Activated naive CD4-positive, alpha-beta T cell treated with anti-CD3 and anti-CD28 coated beads, Interleukin-2, amount 50 U/mL, for 24 hours (primary cell): ENCODE data around the gene ZSCAN23.
"Not testable (repeated sequence)": the region's sequence is repeated elsewhere in the genome, so short reads cannot be mapped to it uniquely, and the experiment has no call there.

Experiments
- H3K27ac Mint-ChIP-seq: one replicate; pipeline ENCODE4 v1.8.0; 2021; ENCODE audit warnings: mild to moderate bottlenecking, mixed read lengths
- H3K27me3 Mint-ChIP-seq: one replicate; pipeline ENCODE4 v1.8.0; 2021; ENCODE audit warnings: mixed read lengths
- H3K36me3 Mint-ChIP-seq: one replicate; pipeline ENCODE4 v1.8.0; 2021; ENCODE audit warnings: mixed read lengths
- H3K4me1 Mint-ChIP-seq: one replicate; pipeline ENCODE4 v1.8.0; 2021; ENCODE audit warnings: mixed read lengths
- H3K4me3 Mint-ChIP-seq: one replicate; pipeline ENCODE4 v1.8.0; 2021; ENCODE audit warnings: mild to moderate bottlenecking, mixed read lengths
- H3K9me3 Mint-ChIP-seq: one replicate; pipeline ENCODE4 v1.8.0; 2021; ENCODE audit warnings: mixed read lengths

ZSCAN23 gene

GRCh38 chr6:28443112-28443773 is at the start of gene ZSCAN23:
Gene ZSCAN23 (minus strand): TSS chr6:28443491. CDS start chr6:28436266, 7,225 bp downstream.
- H3K4me3 Mint-ChIP-seq, result peak within 1 kb of the TSS; percentile 99

DNA sequence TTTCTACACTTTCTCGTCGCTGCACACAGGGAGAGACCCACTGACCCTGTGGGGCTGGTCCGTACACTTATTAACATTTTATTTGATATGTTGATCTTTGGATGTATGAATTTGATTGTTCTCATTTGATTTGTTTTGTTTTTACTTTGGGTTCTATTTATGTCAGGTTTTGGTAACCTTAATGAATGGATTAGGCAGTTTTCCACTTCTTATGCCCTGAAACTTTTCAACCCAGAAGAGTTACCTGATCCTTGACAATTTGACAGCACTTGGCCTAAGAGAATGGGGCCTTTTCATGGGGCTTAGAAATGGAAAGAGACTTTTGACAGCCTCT is 48.7 kb upstream of the ZSCAN23 start:
- Mint-ChIP-seq H3K36me3 (no peaks in the 10 kb centered on the region), H3K9me3 (no peaks in the 10 kb centered on the region), H3K4me1 (peaks cover 22% of the 10 kb centered on the region), H3K27me3 (peaks cover 43% of the 10 kb centered on the region), H3K4me3 (no peak overlapping the region), H3K27ac (no peak overlapping the region)

More at GRCh38 chr6:28443112-28443773, at the start of gene ZSCAN23:
- Mint-ChIP-seq H3K9me3 (peaks cover 10% of the 10 kb centered on the region), H3K27me3 (peaks cover 20% of the 10 kb centered on the region), H3K36me3 (peaks cover 5% of the 10 kb centered on the region), H3K4me1 (peaks cover 38% of the 10 kb centered on the region), H3K27ac (peak within 1 kb of the TSS; percentile 66)

GRCh38 chr6:28490205-28490890 is 47.1 kb upstream of the ZSCAN23 start:
- no peaks in the 10 kb centered on the region for H3K9me3 Mint-ChIP-seq
- no peaks in the 10 kb centered on the region for H3K36me3 Mint-ChIP-seq
- H3K4me3 Mint-ChIP-seq, result peak overlapping the region; percentile 77
- peaks cover 45% of the 10 kb centered on the region for H3K27me3 Mint-ChIP-seq
- peaks cover 22% of the 10 kb centered on the region for H3K4me1 Mint-ChIP-seq
- peak overlapping the region; percentile 25 for H3K27ac Mint-ChIP-seq

GRCh38 chr6:28489366-28490204 is 46.3 kb upstream of the ZSCAN23 start:
- Mint-ChIP-seq H3K36me3 (no peaks in the 10 kb centered on the region), H3K9me3 (no peaks in the 10 kb centered on the region), H3K4me1 (peaks cover 22% of the 10 kb centered on the region), H3K27ac (peak overlapping the region; percentile 65), H3K4me3 (peak overlapping the region; percentile 77), H3K27me3 (peaks cover 45% of the 10 kb centered on the region)

GRCh38 chr6:28488916-28489365 is 45.6 kb upstream of the ZSCAN23 start:
- H3K27me3 Mint-ChIP-seq, result peaks cover 45% of the 10 kb centered on the region
- no peaks in the 10 kb centered on the region for H3K9me3 Mint-ChIP-seq
- H3K36me3 Mint-ChIP-seq, result no peaks in the 10 kb centered on the region
- H3K27ac Mint-ChIP-seq, result peak overlapping the region; percentile 90
- peak overlapping the region; percentile 77 for H3K4me3 Mint-ChIP-seq
- H3K4me1 Mint-ChIP-seq, result peaks cover 22% of the 10 kb centered on the region

DNA sequence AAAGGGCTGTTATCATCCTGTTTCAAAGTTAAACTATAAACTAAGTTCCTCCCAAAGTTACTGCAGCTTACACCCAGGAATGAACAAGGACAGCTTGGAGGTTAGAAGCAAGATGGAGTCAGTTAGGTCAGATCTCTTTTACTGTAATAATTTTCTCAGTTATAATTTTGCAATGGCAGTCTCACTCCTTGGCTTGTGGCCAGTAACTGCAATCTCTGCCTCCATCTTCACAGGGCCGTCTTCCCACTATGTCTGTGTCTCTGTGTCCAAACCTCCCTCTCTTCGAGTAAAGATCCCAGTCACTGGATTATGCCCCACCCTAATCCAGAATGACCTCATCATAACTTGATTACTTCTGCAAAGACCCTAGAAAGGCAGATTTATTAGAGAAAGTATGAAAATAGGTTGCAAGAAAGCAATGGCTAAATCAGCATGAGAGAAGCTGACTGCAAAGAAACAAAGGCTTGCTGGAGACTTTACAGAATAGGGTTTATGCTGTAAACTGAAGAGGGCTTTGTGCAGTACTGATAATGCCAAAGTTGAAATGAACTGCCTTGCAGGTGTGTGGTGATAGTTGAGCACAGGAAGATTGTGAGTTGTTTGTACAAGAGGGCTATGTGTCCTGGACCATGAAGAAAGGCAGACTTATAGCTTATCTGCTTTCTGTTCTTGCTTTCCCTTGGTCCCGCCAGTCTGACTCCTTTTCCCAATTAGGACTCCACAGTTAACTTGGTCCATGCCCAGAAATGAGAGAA is 43.9 kb upstream of the ZSCAN23 start:
- Mint-ChIP-seq H3K36me3 (no peaks in the 10 kb centered on the region), H3K4me3 (no peak overlapping the region), H3K9me3 (no peaks in the 10 kb centered on the region), H3K27me3 (peaks cover 49% of the 10 kb centered on the region), H3K27ac (no peak overlapping the region), H3K4me1 (peaks cover 22% of the 10 kb centered on the region)

DNA sequence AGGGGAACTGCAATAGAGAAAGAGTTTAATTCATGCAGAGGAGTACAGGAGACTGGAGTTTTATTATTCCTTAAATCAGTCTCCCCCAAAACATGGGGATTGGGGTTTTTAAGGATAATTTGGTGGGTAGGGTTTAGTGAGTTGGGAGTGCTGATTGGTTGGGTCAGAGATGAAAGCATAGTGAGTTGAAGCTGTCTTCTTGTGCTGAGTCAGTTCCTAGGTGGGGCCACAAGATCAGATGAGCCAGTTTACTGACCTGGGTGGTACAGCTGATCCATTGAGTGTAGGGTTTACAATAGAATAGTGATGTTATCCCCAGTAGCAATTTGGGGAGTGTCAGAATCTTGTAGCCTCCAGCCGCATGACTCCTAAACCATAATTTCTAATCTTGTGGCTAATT is 43.2 kb upstream of the ZSCAN23 start:
- H3K36me3 Mint-ChIP-seq, result no peaks in the 10 kb centered on the region
- H3K27ac Mint-ChIP-seq, result no peak overlapping the region
- peaks cover 51% of the 10 kb centered on the region for H3K27me3 Mint-ChIP-seq

GRCh38 chr6:28485482-28485881 is 42.2 kb upstream of the ZSCAN23 start:
- Mint-ChIP-seq H3K36me3 (no peaks in the 10 kb centered on the region), H3K27me3 (peaks cover 48% of the 10 kb centered on the region), H3K27ac (no peak overlapping the region)

More for the DNA sequence above, 43.2 kb upstream of the ZSCAN23 start:
- Mint-ChIP-seq H3K9me3 (no peaks in the 10 kb centered on the region), H3K4me1 (peaks cover 19% of the 10 kb centered on the region), H3K4me3 (no peak overlapping the region)

GRCh38 chr6:28480253-28480932 is 37.1 kb upstream of the ZSCAN23 start:
- Mint-ChIP-seq H3K36me3 (no peaks in the 10 kb centered on the region), H3K27ac (no peak overlapping the region), H3K27me3 (peaks cover 59% of the 10 kb centered on the region), H3K9me3 (no peaks in the 10 kb centered on the region), H3K4me1 (peaks cover 10% of the 10 kb centered on the region), H3K4me3 (no peak overlapping the region)

More at GRCh38 chr6:28485482-28485881, 42.2 kb upstream of the ZSCAN23 start:
- no peaks in the 10 kb centered on the region for H3K9me3 Mint-ChIP-seq
- H3K4me3 Mint-ChIP-seq, result no peak overlapping the region
- H3K4me1 Mint-ChIP-seq, result peaks cover 16% of the 10 kb centered on the region

GRCh38 chr6:28478518-28478917 is 35.2 kb upstream of the ZSCAN23 start:
- H3K4me1 Mint-ChIP-seq, result peaks cover 10% of the 10 kb centered on the region
- no peaks in the 10 kb centered on the region for H3K36me3 Mint-ChIP-seq
- no peak overlapping the region for H3K27ac Mint-ChIP-seq
- peaks cover 64% of the 10 kb centered on the region for H3K27me3 Mint-ChIP-seq
- no peaks in the 10 kb centered on the region for H3K9me3 Mint-ChIP-seq
- no peak overlapping the region for H3K4me3 Mint-ChIP-seq

- Mint-ChIP-seq H3K36me3 (no peaks in the 10 kb centered on the region), H3K9me3 (no peaks in the 10 kb centered on the region), H3K27ac (no peak overlapping the region), H3K4me1 (peaks cover 10% of the 10 kb centered on the region), H3K4me3 (peak overlapping the region; percentile 48), H3K27me3 (peaks cover 47% of the 10 kb centered on the region)
These were observed 31.3 kb upstream of the ZSCAN23 start for GRCh38 chr6:28474441-28475219.

- H3K36me3 Mint-ChIP-seq, H3K4me3 Mint-ChIP-seq, H3K27ac Mint-ChIP-seq, H3K9me3 Mint-ChIP-seq, H3K4me1 Mint-ChIP-seq: not testable (repeated sequence)
- peaks cover 20% of the 10 kb centered on the region for H3K27me3 Mint-ChIP-seq
These were observed 26.0 kb upstream of the ZSCAN23 start for GRCh38 chr6:28469153-28469745.

GRCh38 chr6:28468056-28468455 is 24.8 kb upstream of the ZSCAN23 start:
- H3K27me3 Mint-ChIP-seq, result peaks cover 21% of the 10 kb centered on the region

GRCh38 chr6:28462401-28462800 is 19.1 kb upstream of the ZSCAN23 start:
- no peak overlapping the region for H3K27ac Mint-ChIP-seq

More at GRCh38 chr6:28468056-28468455, 24.8 kb upstream of the ZSCAN23 start:
- Mint-ChIP-seq H3K9me3 (no peaks in the 10 kb centered on the region), H3K36me3 (no peaks in the 10 kb centered on the region), H3K4me3 (no peak overlapping the region), H3K4me1 (no peaks in the 10 kb centered on the region), H3K27ac (no peak overlapping the region)

More at GRCh38 chr6:28462401-28462800, 19.1 kb upstream of the ZSCAN23 start:
- Mint-ChIP-seq H3K4me3 (no peak overlapping the region), H3K9me3 (no peaks in the 10 kb centered on the region), H3K36me3 (no peaks in the 10 kb centered on the region), H3K4me1 (peaks cover 9% of the 10 kb centered on the region), H3K27me3 (peaks cover 29% of the 10 kb centered on the region)
